Measurements from ENCODE around the gene PRUNE2.
"Not testable (repeated sequence)": the region's sequence is repeated elsewhere in the genome, so short reads cannot be mapped to it uniquely, and the experiment has no call there.

Gene PRUNE2

GRCh38 chr9:76800901-76801300 is 105.0 kb downstream of the PRUNE2 start:
- DNase-seq (ENCODE audit: low read depth in 2 of 2), result no peak

GRCh38 chr9:76799473-76799872 is 106.4 kb downstream of the PRUNE2 start:
- no peak for DNase-seq (ENCODE audit: low read depth in 2 of 2)

- DNase-seq (ENCODE audit: low read depth in 2 of 2), result no peak
Measured at GRCh38 chr9:76798527-76798926, 107.4 kb downstream of the PRUNE2 start.

- no peak for DNase-seq (ENCODE audit: low read depth in 2 of 2)
Measured at GRCh38 chr9:76796296-76796695, 109.6 kb downstream of the PRUNE2 start.

- DNase-seq (ENCODE audit: low read depth in 2 of 2), result no peak
Measured at GRCh38 chr9:76793784-76794431, 112.0 kb downstream of the PRUNE2 start.

- no peak for DNase-seq (ENCODE audit: low read depth in 2 of 2)
Measured at GRCh38 chr9:76789840-76790239, 116.1 kb downstream of the PRUNE2 start.

GRCh38 chr9:76787677-76788076 is 118.2 kb downstream of the PRUNE2 start:
- no peak for DNase-seq (ENCODE audit: low read depth in 2 of 2)

- DNase-seq (ENCODE audit: low read depth in 2 of 2), result no peak
Measured at GRCh38 chr9:76785501-76785900, 120.4 kb downstream of the PRUNE2 start.

- no peak for DNase-seq (ENCODE audit: low read depth in 2 of 2)
Measured at GRCh38 chr9:76784881-76785280, 121.0 kb downstream of the PRUNE2 start.

- no peak for DNase-seq (ENCODE audit: low read depth in 2 of 2)
Measured at GRCh38 chr9:76772686-76773445, 133.0 kb downstream of the PRUNE2 start.

GRCh38 chr9:76766126-76766525 is 139.8 kb downstream of the PRUNE2 start:
- no peak for DNase-seq (ENCODE audit: low read depth in 2 of 2)

- no peak for DNase-seq (ENCODE audit: low read depth in 2 of 2)
Measured at GRCh38 chr9:76764138-76764537, 141.8 kb downstream of the PRUNE2 start, which contains the start of gene PCA3. PCA3 (plus strand) TSS chr9:76764438.

GRCh38 chr9:76761448-76761847 is 144.5 kb downstream of the PRUNE2 start:
- DNase-seq (ENCODE audit: low read depth in 2 of 2), result no peak

GRCh38 chr9:76759732-76760131 is 146.2 kb downstream of the PRUNE2 start:
- DNase-seq (ENCODE audit: low read depth in 2 of 2), result no peak

- no peak for DNase-seq (ENCODE audit: low read depth in 2 of 2)
Measured at GRCh38 chr9:76758476-76758875, 147.4 kb downstream of the PRUNE2 start.

GRCh38 chr9:76756941-76757673 is 148.8 kb downstream of the PRUNE2 start:
- no peak for DNase-seq (ENCODE audit: low read depth in 2 of 2)

GRCh38 chr9:76756268-76756640 is 149.7 kb downstream of the PRUNE2 start:
- no peak for DNase-seq (ENCODE audit: low read depth in 2 of 2)

- DNase-seq (ENCODE audit: low read depth in 2 of 2), result no peak
Measured at GRCh38 chr9:76751001-76751400, 154.9 kb downstream of the PRUNE2 start.

GRCh38 chr9:76744336-76744735 is 161.6 kb downstream of the PRUNE2 start:
- DNase-seq (ENCODE audit: low read depth in 2 of 2), result no peak

- no peak for DNase-seq (ENCODE audit: low read depth in 2 of 2)
Measured at GRCh38 chr9:76743931-76744330, 162.0 kb downstream of the PRUNE2 start.

- not testable (repeated sequence) for DNase-seq (ENCODE audit: low read depth in 2 of 2)
Measured at GRCh38 chr9:76742890-76743289, 163.0 kb downstream of the PRUNE2 start.

GRCh38 chr9:76741524-76741923 is 164.4 kb downstream of the PRUNE2 start:
- DNase-seq (ENCODE audit: low read depth in 2 of 2), result no peak

GRCh38 chr9:76738402-76738801 is 167.5 kb downstream of the PRUNE2 start:
- no peak for DNase-seq (ENCODE audit: low read depth in 2 of 2)
